GM19438 (cell line): ENCODE data around the gene PRAC1.
"Not testable (repeated sequence)": the region's sequence is repeated elsewhere in the genome, so short reads cannot be mapped to it uniquely, and the experiment has no call there.

ENCODE experiments used
- ATAC-seq: cut with Tn5 transposase; IDR thresholded peaks from one replicate; pipeline ENCODE4 v1.9.1; 2021; ENCODE audit warnings: low read depth; ENCODE audit not compliant: unreplicated experiment

Gene PRAC1

GRCh38 chr17:48727415-48728175 is 5.3 kb upstream of the PRAC1 start:
- no peak for ATAC-seq

GRCh38 chr17:48726916-48727286 is 4.6 kb upstream of the PRAC1 start:
- no peak for ATAC-seq

GRCh38 chr17:48726114-48726915 is 4.0 kb upstream of the PRAC1 start:
- ATAC-seq, result no peak

GRCh38 chr17:48725288-48726064 is 3.2 kb upstream of the PRAC1 start:
- no peak for ATAC-seq

GRCh38 chr17:48725004-48725287 is 2.6 kb upstream of the PRAC1 start:
- ATAC-seq, result no peak

- ATAC-seq, result no peak
These were observed 2.1 kb upstream of the PRAC1 start for GRCh38 chr17:48724251-48725003.

- no peak for ATAC-seq
These were observed 1.3 kb upstream of the PRAC1 start for GRCh38 chr17:48723423-48724250.

- ATAC-seq, result no peak
These were observed 651 bp upstream of the PRAC1 start, which contains the start of gene PRAC2 for GRCh38 chr17:48722915-48723422. Gene PRAC2, plus strand, starts transcription at chr17:48723185. Its CDS starts 1,226 bp downstream, at chr17:48724411.

- ATAC-seq, result no peak
These were observed 1.3 kb downstream of the PRAC1 start for GRCh38 chr17:48721009-48721402.

- ATAC-seq, result no peak
These were observed 1.9 kb downstream of the PRAC1 start for GRCh38 chr17:48720266-48721008.

- no peak for ATAC-seq
These were observed 2.6 kb downstream of the PRAC1 start for GRCh38 chr17:48719642-48720265.

GRCh38 chr17:48718761-48719641 is 3.3 kb downstream of the PRAC1 start:
- ATAC-seq, result no peak

GRCh38 chr17:48718227-48718760 is 4.0 kb downstream of the PRAC1 start:
- no peak for ATAC-seq

GRCh38 chr17:48717367-48718226 is 4.7 kb downstream of the PRAC1 start:
- no peak for ATAC-seq

- not testable (repeated sequence) for ATAC-seq
These were observed 5.8 kb downstream of the PRAC1 start for GRCh38 chr17:48716549-48716948.
